IMR-90 (cell line): ENCODE results near the gene MAGI2.

Experiments used
- CEBPB ChIP-seq: IDR thresholded peaks from 2 replicates; pipeline ENCODE4 v1.6.1; 2012; ENCODE audit warnings: low read depth, low read length, improper control_type of control experiment
- CTCF ChIP-seq: conservative IDR thresholded peaks from 2 replicates; pipeline ENCODE4 v1.5.1; 2012; ENCODE audit warnings: mild to moderate bottlenecking, low read depth, low read length, improper control_type of control experiment
- MAFK ChIP-seq: IDR thresholded peaks from 2 replicates; pipeline ENCODE4 v1.6.1; 2012; ENCODE audit warnings: low read depth, low read length, improper control_type of control experiment
- MAZ ChIP-seq: IDR thresholded peaks from 2 replicates; pipeline ENCODE4 v1.6.1; 2012; ENCODE audit warnings: low read depth, mild to moderate bottlenecking, low read length, improper control_type of control experiment, moderate library complexity, borderline replicate concordance
- NFE2L2 ChIP-seq: fragments of 150-350 bp; IDR thresholded peaks from 2 replicates; pipeline ENCODE4 v1.6.1; 2016; ENCODE audit warnings: low read depth, mild to moderate bottlenecking, low read length
- POLR2A ChIP-seq: IDR thresholded peaks from 2 replicates; pipeline ENCODE4 v1.6.1; 2012; ENCODE audit warnings: mild to moderate bottlenecking, low read depth, low read length
- RAD21 ChIP-seq: IDR thresholded peaks from 2 replicates; pipeline ENCODE4 v1.6.1; 2012; ENCODE audit warnings: low read length, improper control_type of control experiment
- RCOR1 ChIP-seq: IDR thresholded peaks from 2 replicates; pipeline ENCODE4 v1.6.1; 2012; ENCODE audit warnings: mild to moderate bottlenecking, low read length, improper control_type of control experiment; ENCODE audit not compliant: insufficient replicate concordance
- RFX5 ChIP-seq: IDR thresholded peaks from 2 replicates; pipeline ENCODE4 v1.8.0; 2012; ENCODE audit warnings: low read depth, mild to moderate bottlenecking, low read length, moderate library complexity
- USF2 ChIP-seq: fragments of 150-350 bp; IDR thresholded peaks from 2 replicates; pipeline ENCODE4 v1.6.1; 2017; ENCODE audit warnings: mild to moderate bottlenecking, antibody characterized with exemption, low read length, low read depth

DNA sequence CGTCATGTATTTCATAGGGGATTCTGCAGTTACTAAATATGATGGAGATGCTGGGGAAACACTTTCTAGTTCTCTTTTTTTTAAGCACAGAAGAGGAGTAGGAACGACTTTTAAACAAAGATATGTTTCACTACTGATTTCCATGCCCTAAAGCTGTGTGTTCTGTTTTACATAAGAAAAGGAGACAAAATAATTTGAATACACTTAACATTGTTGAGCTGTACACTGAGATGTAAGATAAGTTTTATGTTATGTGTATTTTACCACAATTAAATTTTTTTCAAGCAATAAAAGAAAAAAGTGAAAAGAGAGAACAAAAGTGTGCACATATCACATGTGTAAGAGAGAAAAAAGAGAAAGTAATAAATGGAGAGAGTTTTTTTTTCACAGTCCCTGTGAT, 1246.7 kb downstream of the MAGI2 start:
- no peak for TF ChIP-seq CTCF
- TF ChIP-seq NFE2L2, result no peak
- TF ChIP-seq USF2, result no peak
- TF ChIP-seq RCOR1, result no peak
- no peak for TF ChIP-seq POLR2A
- TF ChIP-seq RAD21, result no peak
- no peak for TF ChIP-seq CEBPB
- no peak for TF ChIP-seq MAFK
- TF ChIP-seq RFX5, result no peak
- no peak for TF ChIP-seq MAZ
